GM06990 (cell line): ENCODE measurements around the gene DENND10.

Source experiments
- DNase-seq: peaks from one replicate; pipeline ENCODE4 v3.0.0-alpha.2; 2011; ENCODE audit not compliant: insufficient read length; ENCODE audit errors: extremely low read depth
- H3K27me3 ChIP-seq: replicated peaks from 2 replicates; pipeline ENCODE4 v1.6.0; 2011; ENCODE audit warnings: low read length; ENCODE audit not compliant: control insufficient read depth, insufficient read depth
- H3K36me3 ChIP-seq: 2 replicates; pipeline ENCODE4 v1.5.1; 2011; ENCODE audit warnings: low read length; ENCODE audit not compliant: control insufficient read depth, insufficient read depth
- H3K4me3 ChIP-seq: replicated peaks from 2 replicates; pipeline ENCODE4 v1.5.1; 2011; ENCODE audit warnings: low read depth, mild to moderate bottlenecking, control low read depth, low read length
- TF ChIP-seq, protein P1 (sequence below): IDR thresholded peaks from 2 replicates; pipeline ENCODE4 v1.5.1; 2011; ENCODE audit warnings: low read length, control low read depth, mild to moderate bottlenecking, inconsistent platforms; ENCODE audit not compliant: insufficient read depth, poor library complexity, severe bottlenecking

Gene DENND10

GRCh38 chr10:119153041-119153440 is 49.1 kb downstream of the DENND10 start:
- H3K4me3 ChIP-seq: no peak overlapping the region
- H3K36me3 ChIP-seq: peaks cover 15% of the 10 kb centered on the region
- no peak for DNase-seq
- H3K27me3 ChIP-seq: no peaks in the 10 kb centered on the region
- TF ChIP-seq, protein P1, sequence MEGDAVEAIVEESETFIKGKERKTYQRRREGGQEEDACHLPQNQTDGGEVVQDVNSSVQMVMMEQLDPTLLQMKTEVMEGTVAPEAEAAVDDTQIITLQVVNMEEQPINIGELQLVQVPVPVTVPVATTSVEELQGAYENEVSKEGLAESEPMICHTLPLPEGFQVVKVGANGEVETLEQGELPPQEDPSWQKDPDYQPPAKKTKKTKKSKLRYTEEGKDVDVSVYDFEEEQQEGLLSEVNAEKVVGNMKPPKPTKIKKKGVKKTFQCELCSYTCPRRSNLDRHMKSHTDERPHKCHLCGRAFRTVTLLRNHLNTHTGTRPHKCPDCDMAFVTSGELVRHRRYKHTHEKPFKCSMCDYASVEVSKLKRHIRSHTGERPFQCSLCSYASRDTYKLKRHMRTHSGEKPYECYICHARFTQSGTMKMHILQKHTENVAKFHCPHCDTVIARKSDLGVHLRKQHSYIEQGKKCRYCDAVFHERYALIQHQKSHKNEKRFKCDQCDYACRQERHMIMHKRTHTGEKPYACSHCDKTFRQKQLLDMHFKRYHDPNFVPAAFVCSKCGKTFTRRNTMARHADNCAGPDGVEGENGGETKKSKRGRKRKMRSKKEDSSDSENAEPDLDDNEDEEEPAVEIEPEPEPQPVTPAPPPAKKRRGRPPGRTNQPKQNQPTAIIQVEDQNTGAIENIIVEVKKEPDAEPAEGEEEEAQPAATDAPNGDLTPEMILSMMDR: no peak

- peaks cover 17% of the 10 kb centered on the region for H3K36me3 ChIP-seq
- DNase-seq: no peak
- no peaks in the 10 kb centered on the region for H3K27me3 ChIP-seq
- H3K4me3 ChIP-seq: no peak overlapping the region
- TF ChIP-seq, protein P1: no peak
These were observed 49.7 kb downstream of the DENND10 start for GRCh38 chr10:119153661-119154060.

DNA sequence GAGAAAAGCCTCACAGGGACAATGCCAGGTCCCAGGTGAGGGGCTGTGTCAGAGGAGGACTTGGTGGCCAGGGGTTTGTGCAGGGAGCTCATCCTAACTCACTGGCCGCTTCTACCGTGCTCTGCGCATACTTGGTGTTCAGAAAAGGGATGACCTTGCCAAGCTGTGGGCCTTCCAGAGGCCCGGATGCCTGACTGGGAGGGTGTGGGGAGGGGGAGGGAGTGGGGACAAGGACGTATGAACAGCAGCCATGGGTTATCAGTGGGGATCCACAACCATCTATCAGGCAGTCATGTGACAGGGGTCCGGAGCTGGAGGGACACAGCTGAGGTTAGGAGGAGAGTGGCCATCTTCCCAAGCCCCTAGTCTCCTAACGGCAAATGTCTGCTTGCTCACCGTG is 55.4 kb downstream of the DENND10 start:
- Histone ChIP-seq H3K36me3 (peaks cover 20% of the 10 kb centered on the region), H3K4me3 (no peak overlapping the region), H3K27me3 (no peaks in the 10 kb centered on the region)
- TF ChIP-seq, protein P1: no peak
- no peak for DNase-seq

DNA sequence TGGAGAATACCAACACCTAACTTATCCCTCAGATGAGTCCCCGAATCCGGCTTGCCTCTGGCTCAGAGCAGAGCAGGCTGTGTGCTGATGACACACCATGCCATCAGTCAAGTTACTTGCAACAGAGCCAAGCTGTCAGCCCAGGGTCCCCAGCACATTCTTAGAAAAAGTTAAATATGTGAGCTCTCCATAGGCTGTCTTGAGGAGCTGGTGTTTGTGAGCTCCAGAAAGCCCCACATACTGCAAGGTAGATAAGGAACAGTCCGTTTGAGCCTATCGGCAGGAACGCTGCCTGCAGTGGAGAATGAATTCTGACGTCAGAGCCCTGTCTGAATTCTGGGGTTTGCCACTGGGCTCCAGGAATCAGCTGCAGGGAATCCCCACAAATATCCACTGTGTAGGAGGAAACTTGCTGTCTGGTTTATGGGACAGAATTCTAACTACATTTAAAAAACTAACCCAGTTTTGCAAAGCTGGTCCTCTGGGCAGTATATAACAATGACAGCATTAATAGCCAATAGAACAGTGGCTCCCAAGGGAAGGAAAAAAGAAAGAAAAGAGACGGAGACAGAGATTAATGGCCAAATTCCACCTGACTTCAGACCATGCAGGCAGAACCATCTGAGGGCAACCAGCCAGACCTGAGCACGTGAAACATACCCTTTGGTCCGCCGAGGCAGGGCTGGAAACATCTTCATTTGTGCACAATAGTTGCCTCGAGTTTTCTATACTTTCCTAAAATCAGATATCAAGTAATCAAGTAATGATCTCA is 58.0 kb downstream of the DENND10 start:
- TF ChIP-seq, protein P1: no peak
- Histone ChIP-seq H3K27me3 (no peaks in the 10 kb centered on the region), H3K36me3 (peaks cover 14% of the 10 kb centered on the region), H3K4me3 (no peak overlapping the region)
- DNase-seq: no peak

DNA sequence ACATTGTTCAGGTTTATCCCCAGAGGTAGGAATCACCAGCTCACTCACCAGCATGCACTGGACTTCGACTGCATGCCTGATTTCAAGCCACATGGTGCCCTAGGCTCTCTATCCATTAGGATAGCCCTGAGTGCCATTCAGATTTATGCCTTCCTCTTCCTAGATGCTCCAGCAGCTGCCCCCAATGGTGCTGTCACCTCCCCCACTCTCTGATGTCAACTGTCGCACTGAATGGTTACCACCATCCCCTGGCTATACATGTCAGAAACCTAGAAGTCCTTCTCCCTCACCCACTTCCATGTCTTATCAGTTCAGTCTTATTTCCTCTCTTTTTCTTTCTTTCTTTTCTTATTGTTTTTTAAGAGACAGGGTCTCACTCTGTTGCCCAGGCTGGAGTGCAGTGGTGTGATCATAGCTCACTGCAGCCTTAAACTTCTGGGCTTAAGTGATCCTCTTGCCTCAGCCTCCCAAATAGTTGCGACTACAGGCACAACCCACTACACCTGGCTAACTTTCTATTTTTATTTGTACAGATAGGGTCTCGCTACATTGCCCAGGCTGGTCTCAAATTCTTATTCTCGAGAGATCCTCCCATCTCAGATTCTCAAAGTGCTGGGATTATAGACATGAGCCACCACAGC is 58.7 kb downstream of the DENND10 start:
- TF ChIP-seq, protein P1: no peak
- no peaks in the 10 kb centered on the region for H3K27me3 ChIP-seq
- peaks cover 14% of the 10 kb centered on the region for H3K36me3 ChIP-seq
- no peak for DNase-seq
- no peak overlapping the region for H3K4me3 ChIP-seq
